ENCODE results near the gene IQSEC1.
A peak's percentile ranks its signal among the peaks of the same experiment; 100 is the strongest.

The IQSEC1 gene

GRCh38 chr3:12963922-12964701 is 109.1 kb downstream of the IQSEC1 start:
- no peak for DNase-seq

- no peak for DNase-seq
Measured at GRCh38 chr3:12963231-12963896, 109.9 kb downstream of the IQSEC1 start.

GRCh38 chr3:12962292-12962691 is 110.9 kb downstream of the IQSEC1 start:
- DNase-seq: no peak

DNA sequence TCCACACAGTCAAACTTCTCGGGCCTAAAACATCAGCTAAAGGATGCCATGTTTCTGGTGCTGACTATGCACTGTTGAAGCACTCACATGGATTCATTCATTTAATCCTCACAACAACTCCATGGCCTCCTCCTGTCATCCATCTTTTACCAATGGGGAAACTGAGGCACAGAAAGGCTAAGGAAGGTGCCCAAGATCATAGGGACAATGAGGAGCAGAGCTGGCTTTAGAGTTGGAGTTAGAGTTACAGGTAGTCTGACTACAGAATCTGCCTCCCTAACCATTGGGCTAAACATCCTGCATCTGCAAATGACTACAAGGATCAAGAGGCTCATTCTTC is 111.6 kb downstream of the IQSEC1 start:
- no peak for DNase-seq

DNA sequence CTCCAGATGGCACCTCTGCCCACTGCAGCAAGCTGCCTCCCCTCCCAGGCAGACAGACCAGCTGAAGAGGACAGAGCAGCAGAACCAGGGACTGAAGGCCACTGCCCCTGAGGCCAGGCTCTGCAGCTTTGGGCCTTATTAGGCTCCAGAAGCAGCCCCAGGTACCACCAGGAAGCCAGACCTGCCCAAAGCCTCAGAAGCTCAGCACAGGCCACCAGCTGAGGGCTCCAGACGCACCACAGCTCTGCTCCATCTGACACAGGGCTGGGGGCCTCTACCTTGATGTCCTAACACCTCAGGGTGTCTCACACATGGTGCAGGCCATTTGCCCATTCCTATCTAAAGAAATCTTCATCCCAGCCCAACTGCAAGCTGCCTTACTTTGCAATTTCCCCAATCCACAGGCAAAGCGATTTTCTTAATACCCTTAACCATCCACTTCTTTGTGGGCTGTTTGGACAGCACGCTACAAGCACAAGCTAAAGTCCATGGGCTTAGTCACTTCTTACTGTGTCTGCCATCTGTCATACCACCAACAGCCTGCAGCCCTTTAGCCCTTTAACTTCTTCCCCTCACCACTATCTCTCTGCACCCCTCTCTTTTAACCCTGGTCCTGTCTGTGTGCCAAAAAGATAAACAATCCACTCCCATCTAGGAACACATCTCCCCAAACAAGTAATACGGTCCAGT is 112.1 kb downstream of the IQSEC1 start:
- DNase-seq: no peak

DNA sequence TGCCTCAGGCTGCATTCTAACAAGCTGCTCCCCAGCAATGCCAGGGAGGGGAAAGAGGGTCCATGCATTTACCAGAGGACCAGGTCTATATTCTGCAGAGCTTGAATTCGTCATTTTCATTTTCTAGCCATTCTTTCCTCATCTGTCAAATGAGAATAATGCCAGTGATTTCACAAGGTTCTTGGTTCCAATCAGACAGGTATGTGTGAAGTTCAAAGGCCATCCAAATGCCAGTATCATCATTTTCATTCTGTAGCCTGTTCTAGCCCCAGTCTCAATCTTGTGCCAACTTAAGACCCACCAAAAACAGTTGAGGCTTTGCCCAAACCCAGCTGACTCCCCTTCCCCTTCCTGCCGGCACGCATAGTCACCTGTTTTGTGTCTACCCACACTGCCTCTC is 112.7 kb downstream of the IQSEC1 start:
- no peak for DNase-seq

DNA sequence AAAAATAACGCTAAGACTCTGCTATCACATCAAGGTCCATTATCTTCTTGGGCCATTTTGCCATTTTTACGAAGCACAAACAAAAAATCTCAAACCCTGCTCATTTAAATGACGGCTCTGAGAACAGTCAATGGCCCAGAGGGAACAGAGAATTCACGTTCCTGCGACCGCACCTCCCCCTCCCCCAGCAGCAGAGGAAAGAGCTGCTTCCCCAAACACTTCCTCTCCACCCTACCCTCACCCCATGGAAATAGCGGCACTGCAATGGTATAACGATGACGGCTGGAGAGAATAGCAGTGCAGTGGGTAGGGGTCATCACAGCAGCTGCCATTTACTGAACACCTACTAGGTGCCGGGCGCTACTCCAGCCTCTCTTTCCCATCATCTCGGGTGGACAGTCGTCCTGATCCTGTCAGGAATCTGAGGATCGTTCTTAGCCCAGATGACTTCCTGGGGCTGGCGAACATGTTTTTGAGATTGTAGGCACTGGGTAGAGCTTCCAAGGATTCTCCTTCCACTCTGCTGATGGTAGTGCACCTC is 113.3 kb downstream of the IQSEC1 start:
- no peak for DNase-seq

- no peak for DNase-seq
Measured at GRCh38 chr3:12959410-12959809, 113.8 kb downstream of the IQSEC1 start.

- DNase-seq: no peak
Measured at GRCh38 chr3:12957824-12958792, 115.1 kb downstream of the IQSEC1 start.

DNA sequence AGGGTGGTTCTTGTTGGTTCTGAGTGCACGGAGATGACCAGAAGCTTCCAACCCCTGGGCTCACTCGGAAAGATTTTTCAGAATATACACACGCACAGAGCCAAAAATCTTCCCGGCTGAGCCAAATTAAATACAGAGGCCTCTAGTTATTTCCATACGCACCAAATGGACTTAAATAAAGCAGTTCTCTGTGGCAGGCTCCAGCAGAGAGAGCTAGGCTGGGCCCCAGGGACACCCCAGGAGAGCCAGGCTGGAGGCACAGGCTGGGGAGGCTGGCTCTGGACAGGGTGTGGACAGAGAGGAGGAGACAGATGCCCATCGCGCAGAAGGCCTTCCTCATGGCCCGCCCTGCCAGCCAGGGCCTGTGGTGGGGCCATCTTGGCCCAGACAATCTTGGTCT is 115.9 kb downstream of the IQSEC1 start:
- DNase-seq: no peak

DNA sequence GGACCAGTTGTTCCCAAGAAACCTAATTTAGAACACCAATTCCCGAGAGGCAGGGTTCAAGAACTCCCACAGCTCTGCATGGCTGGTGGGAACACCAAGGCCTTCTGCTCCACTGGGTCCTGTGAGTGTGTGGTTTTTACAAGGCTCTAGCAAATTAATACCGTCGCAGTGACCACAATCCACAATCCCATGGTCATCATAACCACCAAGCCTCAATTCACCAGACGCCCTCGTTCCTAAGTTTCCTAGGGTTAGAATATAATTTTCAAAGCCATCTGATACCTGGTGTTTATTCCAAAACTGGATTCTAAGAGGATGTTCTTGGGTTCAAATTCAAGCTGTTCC is 116.9 kb downstream of the IQSEC1 start:
- DNase-seq: no peak

DNA sequence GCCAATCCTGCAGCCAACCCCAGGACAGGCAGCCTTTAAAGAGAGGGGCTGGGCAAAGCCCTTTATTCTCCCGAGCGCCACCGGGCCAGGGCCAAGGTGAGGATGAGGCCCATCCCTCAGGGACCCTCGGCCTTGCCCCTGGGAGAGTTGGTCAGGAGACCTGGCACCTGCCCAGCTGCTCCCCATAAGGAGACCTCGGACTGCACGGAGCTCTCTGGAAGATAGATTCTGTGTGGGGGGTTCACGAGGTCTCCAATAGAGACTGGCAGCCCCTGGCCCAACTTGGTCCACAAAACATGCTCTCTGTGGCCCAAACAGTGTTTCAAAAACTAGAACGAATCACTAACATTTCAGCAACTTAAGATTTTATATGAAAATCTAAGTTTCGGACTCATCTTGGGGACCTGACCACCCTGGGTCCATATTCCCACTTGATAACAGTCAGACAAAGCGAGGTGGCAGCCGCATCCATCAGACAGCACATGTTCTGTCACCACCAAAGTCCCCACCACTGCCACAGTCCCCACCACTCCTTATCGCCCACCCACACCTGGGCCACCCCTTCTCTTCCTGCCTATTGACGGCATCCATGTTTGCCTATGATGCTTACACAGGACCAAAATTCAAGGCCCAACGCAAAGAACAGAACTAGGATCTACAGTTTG is 117.4 kb downstream of the IQSEC1 start:
- DNase-seq: no peak

GRCh38 chr3:12954891-12955650 is 118.2 kb downstream of the IQSEC1 start:
- DNase-seq: peak in 1 of 2 experiments; percentile 4

DNA sequence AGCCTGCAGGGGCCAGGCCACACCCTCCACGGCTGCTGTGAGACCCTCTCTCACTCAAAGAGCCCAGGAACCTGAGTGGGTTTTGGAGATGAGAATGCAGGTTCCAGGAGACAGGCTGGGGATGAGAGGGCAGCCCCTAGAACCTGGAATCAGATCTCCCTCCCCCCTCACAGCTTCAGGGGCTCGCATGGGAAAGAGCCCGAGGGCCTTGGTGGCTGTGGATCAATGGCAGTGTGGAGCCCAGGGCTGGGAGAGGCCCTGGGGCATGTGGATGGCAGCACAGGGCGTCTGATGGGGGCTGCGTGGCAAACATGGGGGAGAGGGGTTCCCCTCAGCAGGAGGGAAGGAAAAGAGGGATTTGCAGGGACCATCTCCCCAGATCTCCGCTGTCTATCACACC is 119.0 kb downstream of the IQSEC1 start:
- DNase-seq: no peak

- DNase-seq: no peak
Measured at GRCh38 chr3:12953201-12953995, 119.8 kb downstream of the IQSEC1 start.

GRCh38 chr3:12952343-12953200 is 120.7 kb downstream of the IQSEC1 start:
- no peak for DNase-seq

- DNase-seq: no peak
Measured at GRCh38 chr3:12948891-12949711, 124.1 kb downstream of the IQSEC1 start.

DNA sequence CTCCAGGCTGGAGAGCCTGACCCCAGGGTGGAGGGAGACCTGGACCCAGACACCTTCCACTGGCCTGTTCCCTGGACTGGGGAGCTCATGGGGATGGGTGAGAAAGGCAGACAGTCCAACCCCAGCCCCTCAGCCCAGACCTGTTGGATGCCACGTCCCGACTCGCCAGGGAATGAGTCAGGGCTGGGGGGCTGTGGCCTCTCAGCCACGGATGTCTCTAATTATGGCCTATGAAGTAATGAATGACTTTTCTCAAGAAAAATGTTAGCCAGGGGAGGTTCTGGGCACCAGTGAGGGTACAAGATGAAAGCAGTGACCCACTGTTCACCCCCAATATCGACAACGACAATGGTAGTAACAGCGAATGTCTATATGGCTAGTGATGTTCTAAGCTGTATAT is 124.9 kb downstream of the IQSEC1 start:
- DNase-seq: no peak

All from activated CD4-positive, alpha-beta T cell treated with anti-CD3 and anti-CD28 coated beads, Interleukin-2, amount 50 U/mL, for 4 hours (primary cell).